ENCODE data around the gene CC2D2A.
A peak's percentile ranks its signal among the peaks of the same experiment; 100 is the strongest.

CC2D2A gene

GRCh38 chr4:15444879-15445547, 24.7 kb upstream of the CC2D2A start:
- H3K36me3 ChIP-seq (ENCODE audit: control insufficient read depth in 4 of 4, insufficient read depth in 4 of 4, low read length in 3 of 4): no peaks in the 10 kb centered on the region
- H3K4me3 ChIP-seq (ENCODE audit: control insufficient read depth in 1 of 7, extremely low read depth in 1 of 7, insufficient read depth in 4 of 7, low read depth in 2 of 7, low read length in 6 of 7): no peak overlapping the region
- peaks cover 0 to 11% (median 4%) of the 10 kb centered on the region in 4 experiments for H3K4me1 ChIP-seq (ENCODE audit: control extremely low read depth in 1 of 4, control insufficient read depth in 4 of 4, insufficient read depth in 4 of 4, low read length in 3 of 4)
- peak in 2 of 3 donors; percentile 25 to 42 for DNase-seq
- H3K27me3 ChIP-seq (replicated peaks in 2 of 5; ENCODE audit: control insufficient read depth in 4 of 5, insufficient read depth in 5 of 5, low read length in 4 of 5): no peaks in the 10 kb centered on the region
- ChIA-PET CTCF (interaction anchor here (1.6 kb wide), 1 partner anchor 14 kb away, joined by 3 read pairs; no protein-coding TSS in a partner anchor), POLR2A (no interaction called here)
- H3K27ac ChIP-seq (ENCODE audit: insufficient read depth in 1 of 2, low read depth in 1 of 2, low read length in 2 of 2, poor library complexity in 1 of 2, severe bottlenecking in 2 of 2): no peak overlapping the region
- peaks cover 0 to 3% (median 0%) of the 10 kb centered on the region in 5 experiments for H3K9me3 ChIP-seq (ENCODE audit: control extremely low read depth in 1 of 5, control insufficient read depth in 4 of 5, insufficient read depth in 2 of 5, low read depth in 1 of 5, low read length in 4 of 5)
- WGBS (ENCODE audit: insufficient coverage): 0% methylated on average over 1 of the region's 4 CpGs

- Histone ChIP-seq H3K27ac (ENCODE audit: insufficient read depth in 1 of 2, low read depth in 1 of 2, low read length in 2 of 2, poor library complexity in 1 of 2, severe bottlenecking in 2 of 2) (no peak overlapping the region), H3K9me3 (ENCODE audit: control extremely low read depth in 1 of 5, control insufficient read depth in 4 of 5, insufficient read depth in 2 of 5, low read depth in 1 of 5, low read length in 4 of 5) (no peaks in the 10 kb centered on the region), H3K4me3 (ENCODE audit: control insufficient read depth in 1 of 7, extremely low read depth in 1 of 7, insufficient read depth in 4 of 7, low read depth in 2 of 7, low read length in 6 of 7) (peak overlapping the region in 2 of 7 experiments; percentile 10 to 28), H3K4me1 (ENCODE audit: control extremely low read depth in 1 of 4, control insufficient read depth in 4 of 4, insufficient read depth in 4 of 4, low read length in 3 of 4) (peaks cover 13 to 25% (median 18%) of the 10 kb centered on the region in 4 experiments), H3K27me3 (replicated peaks in 2 of 5; ENCODE audit: control insufficient read depth in 4 of 5, insufficient read depth in 5 of 5, low read length in 4 of 5) (no peaks in the 10 kb centered on the region), H3K36me3 (ENCODE audit: control insufficient read depth in 4 of 4, insufficient read depth in 4 of 4, low read length in 3 of 4) (no peaks in the 10 kb centered on the region)
- ChIA-PET CTCF (interaction anchor here (0.5 to 1.1 kb wide), 4 partner anchors 17 to 220 kb away, joined by 3 to 4 read pairs (median 4); partner anchors contain the start of gene CC2D2A), POLR2A (no interaction called here)
- WGBS (ENCODE audit: insufficient coverage): no CpG with 5 or more reads among the region's 1 CpG
- DNase-seq: peak in 2 of 3 donors; percentile 13 to 24
Observed at GRCh38 chr4:15451181-15451865, 18.4 kb upstream of the CC2D2A start.

DNA sequence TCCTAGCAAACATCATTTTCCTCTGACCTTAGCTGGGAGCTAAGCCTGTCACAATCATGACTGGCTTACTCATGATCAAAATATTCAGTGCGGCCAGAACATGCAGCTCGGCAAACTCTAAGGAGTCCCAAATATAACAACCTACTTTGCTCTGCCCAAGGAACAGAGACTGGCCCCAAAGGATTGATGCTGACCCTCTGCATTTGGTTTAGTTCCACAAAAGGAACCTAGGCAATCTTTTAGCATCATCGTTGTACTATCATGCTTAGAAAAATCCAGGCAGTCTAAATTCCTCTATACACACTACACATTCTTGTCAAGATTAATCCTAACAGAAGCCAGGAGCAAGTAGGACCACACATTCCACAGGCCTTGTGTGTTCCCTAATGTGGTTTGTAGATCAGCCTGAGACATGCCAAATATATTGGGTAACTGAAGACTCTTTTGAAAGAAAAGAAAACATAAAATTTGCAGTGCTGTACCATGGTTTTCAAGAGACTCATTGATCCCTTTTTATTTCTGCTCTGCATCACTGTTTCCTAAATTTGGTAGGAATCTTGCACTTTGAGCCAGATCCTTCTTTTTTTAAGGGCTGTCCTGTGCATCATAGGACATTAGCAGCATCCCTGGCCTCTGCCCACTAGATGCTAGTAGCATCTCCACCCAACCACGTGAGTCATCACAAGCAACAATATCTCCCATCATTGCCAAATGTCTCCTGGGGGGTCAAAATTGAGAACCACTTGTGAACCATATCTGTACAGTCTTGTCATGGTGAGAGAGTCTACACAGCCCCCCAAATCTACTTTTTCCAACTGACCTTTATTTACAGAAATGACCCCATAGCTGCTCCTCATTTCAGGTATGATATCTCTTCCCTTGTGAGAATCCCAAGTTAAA, 17.6 kb upstream of the CC2D2A start:
- H3K9me3 ChIP-seq (ENCODE audit: control extremely low read depth in 1 of 5, control insufficient read depth in 4 of 5, insufficient read depth in 2 of 5, low read depth in 1 of 5, low read length in 4 of 5): no peaks in the 10 kb centered on the region
- DNase-seq: no peak
- no peak overlapping the region for H3K27ac ChIP-seq (ENCODE audit: insufficient read depth in 1 of 2, low read depth in 1 of 2, low read length in 2 of 2, poor library complexity in 1 of 2, severe bottlenecking in 2 of 2)
- H3K4me1 ChIP-seq (ENCODE audit: control extremely low read depth in 1 of 4, control insufficient read depth in 4 of 4, insufficient read depth in 4 of 4, low read length in 3 of 4): peaks cover 20 to 26% (median 22%) of the 10 kb centered on the region in 4 experiments
- no peak overlapping the region for H3K4me3 ChIP-seq (ENCODE audit: control insufficient read depth in 1 of 7, extremely low read depth in 1 of 7, insufficient read depth in 4 of 7, low read depth in 2 of 7, low read length in 6 of 7)
- H3K36me3 ChIP-seq (ENCODE audit: control insufficient read depth in 4 of 4, insufficient read depth in 4 of 4, low read length in 3 of 4): no peaks in the 10 kb centered on the region
- H3K27me3 ChIP-seq (replicated peaks in 2 of 5; ENCODE audit: control insufficient read depth in 4 of 5, insufficient read depth in 5 of 5, low read length in 4 of 5): no peaks in the 10 kb centered on the region
- 100% methylated on average over 3 of the region's 4 CpGs for WGBS (ENCODE audit: insufficient coverage)
- ChIA-PET CTCF (interaction anchor here (0.5 to 1.1 kb wide), 5 partner anchors 18 to 220 kb away, joined by 3 to 5 read pairs (median 4); partner anchors contain the start of gene CC2D2A), POLR2A (no interaction called here)

- 95% methylated on average over 2 of the region's 3 CpGs for WGBS (ENCODE audit: insufficient coverage)
- no peaks in the 10 kb centered on the region for H3K27me3 ChIP-seq (replicated peaks in 2 of 5; ENCODE audit: control insufficient read depth in 4 of 5, insufficient read depth in 5 of 5, low read length in 4 of 5)
- no peaks in the 10 kb centered on the region for H3K36me3 ChIP-seq (ENCODE audit: control insufficient read depth in 4 of 4, insufficient read depth in 4 of 4, low read length in 3 of 4)
- no peak overlapping the region for H3K27ac ChIP-seq (ENCODE audit: insufficient read depth in 1 of 2, low read depth in 1 of 2, low read length in 2 of 2, poor library complexity in 1 of 2, severe bottlenecking in 2 of 2)
- ChIA-PET POLR2A (interaction anchor here (0.6 kb wide), 1 partner anchor 625 kb away, joined by 3 read pairs; no protein-coding TSS in a partner anchor), CTCF (interaction anchor here (0.9 to 5.4 kb wide), 4 partner anchors 59 to 224 kb away, joined by 3 to 69 read pairs (median 10); no protein-coding TSS in a partner anchor)
- DNase-seq: no peak
- H3K9me3 ChIP-seq (ENCODE audit: control extremely low read depth in 1 of 5, control insufficient read depth in 4 of 5, insufficient read depth in 2 of 5, low read depth in 1 of 5, low read length in 4 of 5): no peaks in the 10 kb centered on the region
- H3K4me3 ChIP-seq (ENCODE audit: control insufficient read depth in 1 of 7, extremely low read depth in 1 of 7, insufficient read depth in 4 of 7, low read depth in 2 of 7, low read length in 6 of 7): no peak overlapping the region
- H3K4me1 ChIP-seq (ENCODE audit: control extremely low read depth in 1 of 4, control insufficient read depth in 4 of 4, insufficient read depth in 4 of 4, low read length in 3 of 4): peaks cover 23 to 30% (median 26%) of the 10 kb centered on the region in 4 experiments
Observed at GRCh38 chr4:15455290-15455689, 14.4 kb upstream of the CC2D2A start.

DNA sequence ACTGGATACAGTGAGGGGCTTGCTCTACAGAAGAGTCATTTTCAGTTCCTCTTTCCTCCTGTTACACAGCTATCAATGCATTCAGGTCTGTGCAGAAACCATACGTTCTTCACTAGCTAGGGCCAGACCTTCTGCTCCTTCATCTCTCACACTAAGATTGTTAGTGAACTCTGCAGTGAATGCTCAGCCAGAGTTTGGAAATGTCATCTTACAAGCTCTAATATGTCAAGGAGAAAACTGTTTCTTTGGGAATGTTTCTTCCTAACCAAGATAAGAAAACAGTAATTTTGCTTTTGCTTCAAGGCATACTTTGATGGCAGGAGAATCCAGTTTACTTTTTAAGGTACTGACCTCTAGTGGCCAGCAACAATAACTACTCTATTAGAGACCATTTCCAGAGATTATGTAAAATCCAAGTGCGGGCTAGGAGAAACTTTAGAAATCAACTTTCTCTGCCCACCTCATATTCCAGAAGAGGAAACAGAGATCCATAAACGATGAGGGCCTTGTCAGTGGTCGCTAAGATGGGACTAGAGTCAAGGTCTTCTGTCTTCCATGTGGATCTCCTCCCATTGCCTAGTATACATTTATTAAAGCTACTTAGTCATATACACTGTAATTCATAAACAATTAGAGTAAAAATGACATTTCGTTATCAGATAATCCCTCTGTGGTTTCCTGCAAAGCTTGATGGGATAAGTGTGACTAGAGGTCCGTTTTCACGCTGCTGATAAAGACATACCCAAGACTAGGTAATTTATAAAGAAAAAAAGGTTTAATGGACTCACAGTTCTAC, 12.1 kb upstream of the CC2D2A start:
- peak; percentile 63 to 82 (median 78) for DNase-seq
- no peaks in the 10 kb centered on the region for H3K36me3 ChIP-seq (ENCODE audit: control insufficient read depth in 4 of 4, insufficient read depth in 4 of 4, low read length in 3 of 4)
- CTCF ChIA-PET: interaction anchor here (0.6 to 5.4 kb wide), 38 partner anchors 10 to 341 kb away, joined by 3 to 69 read pairs (median 4); partner anchors contain the start of genes C1QTNF7 and CC2D2A
- no peak overlapping the region for H3K27ac ChIP-seq (ENCODE audit: insufficient read depth in 1 of 2, low read depth in 1 of 2, low read length in 2 of 2, poor library complexity in 1 of 2, severe bottlenecking in 2 of 2)
- no peaks in the 10 kb centered on the region for H3K9me3 ChIP-seq (ENCODE audit: control extremely low read depth in 1 of 5, control insufficient read depth in 4 of 5, insufficient read depth in 2 of 5, low read depth in 1 of 5, low read length in 4 of 5)
- H3K27me3 ChIP-seq (replicated peaks in 2 of 5; ENCODE audit: control insufficient read depth in 4 of 5, insufficient read depth in 5 of 5, low read length in 4 of 5): no peaks in the 10 kb centered on the region
- peaks cover 9 to 12% (median 11%) of the 10 kb centered on the region in 4 experiments for H3K4me1 ChIP-seq (ENCODE audit: control extremely low read depth in 1 of 4, control insufficient read depth in 4 of 4, insufficient read depth in 4 of 4, low read length in 3 of 4)
- peak overlapping the region in 4 of 7 experiments; percentile 25 to 67 (median 46) for H3K4me3 ChIP-seq (ENCODE audit: control insufficient read depth in 1 of 7, extremely low read depth in 1 of 7, insufficient read depth in 4 of 7, low read depth in 2 of 7, low read length in 6 of 7)
- WGBS (ENCODE audit: insufficient coverage): 10% methylated on average over 2 of the region's 7 CpGs
- POLR2A ChIA-PET: no interaction called here

GRCh38 chr4:15458616-15459015, 11.1 kb upstream of the CC2D2A start:
- ChIA-PET CTCF (interaction anchor here (0.6 to 5.4 kb wide), 14 partner anchors 12 to 231 kb away, joined by 3 to 69 read pairs (median 6); partner anchors contain the start of gene CC2D2A), POLR2A (no interaction called here)
- Histone ChIP-seq H3K4me3 (ENCODE audit: control insufficient read depth in 1 of 7, extremely low read depth in 1 of 7, insufficient read depth in 4 of 7, low read depth in 2 of 7, low read length in 6 of 7) (no peak overlapping the region), H3K27me3 (replicated peaks in 2 of 5; ENCODE audit: control insufficient read depth in 4 of 5, insufficient read depth in 5 of 5, low read length in 4 of 5) (no peaks in the 10 kb centered on the region), H3K4me1 (ENCODE audit: control extremely low read depth in 1 of 4, control insufficient read depth in 4 of 4, insufficient read depth in 4 of 4, low read length in 3 of 4) (peaks cover 9 to 12% (median 11%) of the 10 kb centered on the region in 4 experiments), H3K9me3 (ENCODE audit: control extremely low read depth in 1 of 5, control insufficient read depth in 4 of 5, insufficient read depth in 2 of 5, low read depth in 1 of 5, low read length in 4 of 5) (no peaks in the 10 kb centered on the region), H3K36me3 (ENCODE audit: control insufficient read depth in 4 of 4, insufficient read depth in 4 of 4, low read length in 3 of 4) (no peaks in the 10 kb centered on the region), H3K27ac (ENCODE audit: insufficient read depth in 1 of 2, low read depth in 1 of 2, low read length in 2 of 2, poor library complexity in 1 of 2, severe bottlenecking in 2 of 2) (no peak overlapping the region)
- no peak for DNase-seq
- WGBS (ENCODE audit: insufficient coverage): no CpG with 5 or more reads among the region's 2 CpGs

Measured in common myeloid progenitor, CD34-positive (primary cell).